ENCODE results near the gene TRABD2B. TPM values are rescaled to one million over a fixed set of nuclear protein-coding genes. Genes with fewer than 3 reads are reported as not detected.

TRABD2B gene
- total RNA-seq, 5 donors from 2014 or later (not counting 1 experiment from before 2014, with no cell fraction given) = not detected

GRCh38 chr1:47953661-47954060 lies 43.5 kb downstream of the TRABD2B start:
- Mint-ChIP-seq H3K27me3 (peaks cover 21 to 25% of the 10 kb centered on the region in 2 donors), H3K27ac (no peak overlapping the region), H3K4me3 (no peak overlapping the region), H3K9me3 (peaks cover 0 to 1% (median 0%) of the 10 kb centered on the region in 3 donors), H3K4me1 (no peaks in the 10 kb centered on the region), H3K36me3 (no peaks in the 10 kb centered on the region)
- DNase-seq = no peak
- H3K9me3 ChIP-seq = no peaks in the 10 kb centered on the region
- no peaks in the 10 kb centered on the region for H3K4me1 ChIP-seq (ENCODE audit: control insufficient read depth in 1 of 2, extremely low read depth in 1 of 2, insufficient read depth in 2 of 2, low read length in 2 of 2)
- peaks cover 0 to 28% of the 10 kb centered on the region in 2 experiments for H3K27me3 ChIP-seq (replicated peaks in 1 of 2; ENCODE audit: control insufficient read depth in 2 of 2, extremely low read depth in 1 of 2, insufficient read depth in 2 of 2, low read length in 1 of 2)
- POLR2A ChIA-PET = interaction anchor here in 1 of 2 donors (0.5 kb wide), 1 partner anchor 582 kb away, joined by 5 read pairs; no protein-coding TSS in a partner anchor
- no peak overlapping the region for H3K4me3 ChIP-seq (ENCODE audit: control insufficient read depth in 1 of 2, extremely low read depth in 1 of 2, low read length in 1 of 2)
- no peak overlapping the region for H3K27ac ChIP-seq (ENCODE audit: low read length)
- WGBS (ENCODE audit: insufficient coverage) = 100% methylated on average over 1 of the region's 3 CpGs
- CTCF ChIA-PET = no interaction called here
- no peak for ATAC-seq (replicated peaks in 1 of 4)
- no peaks in the 10 kb centered on the region for H3K36me3 ChIP-seq (ENCODE audit: control insufficient read depth in 2 of 2, extremely low read depth in 1 of 2, insufficient read depth in 1 of 2, low read length in 1 of 2)

DNA sequence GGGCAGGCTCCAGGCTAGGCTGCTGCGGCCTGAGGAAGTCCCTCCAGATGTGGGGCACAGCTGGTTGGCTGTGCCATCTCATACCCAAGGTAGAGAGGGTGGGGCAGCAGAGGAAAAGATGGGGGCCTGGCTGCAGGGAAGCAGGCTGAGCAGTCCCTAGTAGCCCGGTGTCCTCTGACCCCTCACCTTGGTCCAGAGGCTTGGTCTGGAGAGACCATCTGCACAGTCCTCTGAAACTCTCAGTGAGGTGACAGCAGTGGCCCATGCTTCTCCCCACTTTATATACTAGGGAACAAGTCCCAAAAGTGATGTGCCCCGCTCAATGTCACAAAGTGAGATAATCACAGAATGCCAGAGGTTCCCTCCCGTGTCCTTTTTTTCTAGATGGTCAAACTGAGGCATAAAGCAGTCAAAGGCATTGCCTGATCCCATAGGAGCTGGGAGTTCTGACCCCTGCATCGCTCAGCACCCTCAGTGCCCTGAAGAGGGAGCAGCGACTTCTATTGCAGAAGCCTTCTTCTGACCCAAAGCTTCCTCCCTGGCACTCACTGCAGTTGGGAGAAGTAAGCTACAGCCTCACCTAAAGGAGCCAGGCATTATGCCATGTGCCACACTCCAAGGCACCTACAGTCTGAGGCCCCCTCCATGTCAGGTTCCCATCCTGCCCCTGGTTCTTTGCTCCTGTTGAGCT lies 45.5 kb downstream of the TRABD2B start:
- H3K27ac Mint-ChIP-seq = no peak overlapping the region
- Histone ChIP-seq H3K9me3 (no peaks in the 10 kb centered on the region), H3K36me3 (ENCODE audit: control insufficient read depth in 2 of 2, extremely low read depth in 1 of 2, insufficient read depth in 1 of 2, low read length in 1 of 2) (no peaks in the 10 kb centered on the region), H3K27ac (ENCODE audit: low read length) (no peak overlapping the region), H3K27me3 (replicated peaks in 1 of 2; ENCODE audit: control insufficient read depth in 2 of 2, extremely low read depth in 1 of 2, insufficient read depth in 2 of 2, low read length in 1 of 2) (peaks cover 0 to 28% of the 10 kb centered on the region in 2 experiments), H3K4me1 (ENCODE audit: control insufficient read depth in 1 of 2, extremely low read depth in 1 of 2, insufficient read depth in 2 of 2, low read length in 2 of 2) (no peaks in the 10 kb centered on the region), H3K4me3 (ENCODE audit: control insufficient read depth in 1 of 2, extremely low read depth in 1 of 2, low read length in 1 of 2) (no peak overlapping the region)
- 73% methylated on average over 4 of the region's 6 CpGs for WGBS (ENCODE audit: insufficient coverage)
- ATAC-seq (replicated peaks in 1 of 4) (no peak), DNase-seq (no peak)
- ChIA-PET POLR2A (no interaction called here), CTCF (no interaction called here)
- H3K4me3 Mint-ChIP-seq = no peak overlapping the region
- H3K27me3 Mint-ChIP-seq = peaks cover 19 to 24% of the 10 kb centered on the region in 2 donors
- H3K9me3 Mint-ChIP-seq = no peaks in the 10 kb centered on the region
- no peaks in the 10 kb centered on the region for H3K36me3 Mint-ChIP-seq
- H3K4me1 Mint-ChIP-seq = no peaks in the 10 kb centered on the region

GRCh38 chr1:47951026-47951425 lies 46.2 kb downstream of the TRABD2B start:
- Histone ChIP-seq H3K4me3 (ENCODE audit: control insufficient read depth in 1 of 2, extremely low read depth in 1 of 2, low read length in 1 of 2) (no peak overlapping the region), H3K27ac (ENCODE audit: low read length) (no peak overlapping the region), H3K36me3 (ENCODE audit: control insufficient read depth in 2 of 2, extremely low read depth in 1 of 2, insufficient read depth in 1 of 2, low read length in 1 of 2) (no peaks in the 10 kb centered on the region), H3K4me1 (ENCODE audit: control insufficient read depth in 1 of 2, extremely low read depth in 1 of 2, insufficient read depth in 2 of 2, low read length in 2 of 2) (no peaks in the 10 kb centered on the region), H3K9me3 (no peaks in the 10 kb centered on the region), H3K27me3 (replicated peaks in 1 of 2; ENCODE audit: control insufficient read depth in 2 of 2, extremely low read depth in 1 of 2, insufficient read depth in 2 of 2, low read length in 1 of 2) (peaks cover 0 to 28% of the 10 kb centered on the region in 2 experiments)
- WGBS (ENCODE audit: insufficient coverage) = 88% methylated on average over 6 of the region's 8 CpGs
- no peak overlapping the region for H3K27ac Mint-ChIP-seq
- no peak for DNase-seq
- H3K4me1 Mint-ChIP-seq = no peaks in the 10 kb centered on the region
- no peaks in the 10 kb centered on the region for H3K36me3 Mint-ChIP-seq
- ChIA-PET POLR2A (no interaction called here), CTCF (no interaction called here)
- H3K27me3 Mint-ChIP-seq = peaks cover 19 to 24% of the 10 kb centered on the region in 2 donors
- no peak for ATAC-seq (replicated peaks in 1 of 4)
- no peak overlapping the region for H3K4me3 Mint-ChIP-seq
- no peaks in the 10 kb centered on the region for H3K9me3 Mint-ChIP-seq

DNA sequence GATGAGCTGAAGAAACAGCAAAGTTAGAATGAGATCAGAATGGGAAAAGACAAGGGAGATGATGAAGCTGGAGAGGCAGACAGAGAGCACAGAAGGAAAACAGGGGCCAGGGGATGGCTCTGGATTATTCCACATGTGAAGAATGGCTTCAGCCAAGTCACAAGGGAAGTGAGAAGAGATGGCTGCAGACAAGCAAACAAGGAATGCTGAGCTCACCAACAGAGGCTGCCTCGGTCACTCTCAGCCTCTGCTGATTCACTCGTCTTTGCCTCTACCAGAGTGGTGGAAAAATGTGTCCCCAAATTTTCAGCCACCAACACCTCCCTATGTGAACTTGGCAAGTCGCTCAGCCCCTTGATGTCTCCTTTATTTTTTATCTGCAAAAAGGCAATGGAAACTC lies 46.7 kb downstream of the TRABD2B start:
- Histone ChIP-seq H3K27me3 (replicated peaks in 1 of 2; ENCODE audit: control insufficient read depth in 2 of 2, extremely low read depth in 1 of 2, insufficient read depth in 2 of 2, low read length in 1 of 2) (peaks cover 0 to 23% of the 10 kb centered on the region in 2 experiments), H3K9me3 (no peaks in the 10 kb centered on the region), H3K4me1 (ENCODE audit: control insufficient read depth in 1 of 2, extremely low read depth in 1 of 2, insufficient read depth in 2 of 2, low read length in 2 of 2) (no peaks in the 10 kb centered on the region), H3K27ac (ENCODE audit: low read length) (no peak overlapping the region), H3K4me3 (ENCODE audit: control insufficient read depth in 1 of 2, extremely low read depth in 1 of 2, low read length in 1 of 2) (no peak overlapping the region), H3K36me3 (ENCODE audit: control insufficient read depth in 2 of 2, extremely low read depth in 1 of 2, insufficient read depth in 1 of 2, low read length in 1 of 2) (no peaks in the 10 kb centered on the region)
- ChIA-PET CTCF (no interaction called here), POLR2A (no interaction called here)
- ATAC-seq (replicated peaks in 1 of 4) = no peak
- DNase-seq = no peak
- no peaks in the 10 kb centered on the region for H3K9me3 Mint-ChIP-seq
- no peak overlapping the region for H3K4me3 Mint-ChIP-seq
- no peaks in the 10 kb centered on the region for H3K4me1 Mint-ChIP-seq
- H3K27me3 Mint-ChIP-seq = peaks cover 17 to 24% of the 10 kb centered on the region in 2 donors
- WGBS (ENCODE audit: insufficient coverage) = 68% methylated on average over 2 of the region's 3 CpGs
- H3K27ac Mint-ChIP-seq = no peak overlapping the region
- H3K36me3 Mint-ChIP-seq = no peaks in the 10 kb centered on the region

- Histone ChIP-seq H3K36me3 (ENCODE audit: control insufficient read depth in 2 of 2, extremely low read depth in 1 of 2, insufficient read depth in 1 of 2, low read length in 1 of 2) (no peaks in the 10 kb centered on the region), H3K4me1 (ENCODE audit: control insufficient read depth in 1 of 2, extremely low read depth in 1 of 2, insufficient read depth in 2 of 2, low read length in 2 of 2) (no peaks in the 10 kb centered on the region), H3K4me3 (ENCODE audit: control insufficient read depth in 1 of 2, extremely low read depth in 1 of 2, low read length in 1 of 2) (no peak overlapping the region), H3K27ac (ENCODE audit: low read length) (no peak overlapping the region), H3K27me3 (replicated peaks in 1 of 2; ENCODE audit: control insufficient read depth in 2 of 2, extremely low read depth in 1 of 2, insufficient read depth in 2 of 2, low read length in 1 of 2) (peaks cover 0 to 18% of the 10 kb centered on the region in 2 experiments), H3K9me3 (no peaks in the 10 kb centered on the region)
- no peaks in the 10 kb centered on the region for H3K4me1 Mint-ChIP-seq
- no peaks in the 10 kb centered on the region for H3K9me3 Mint-ChIP-seq
- 74% methylated on average over 3 of the region's 5 CpGs for WGBS (ENCODE audit: insufficient coverage)
- ATAC-seq (replicated peaks in 1 of 4) = no peak
- H3K4me3 Mint-ChIP-seq = no peak overlapping the region
- ChIA-PET CTCF (no interaction called here), POLR2A (no interaction called here)
- no peaks in the 10 kb centered on the region for H3K36me3 Mint-ChIP-seq
- H3K27me3 Mint-ChIP-seq = peaks cover 10 to 23% of the 10 kb centered on the region in 2 donors
- no peak overlapping the region for H3K27ac Mint-ChIP-seq
- no peak for DNase-seq
These were observed 49.1 kb downstream of the TRABD2B start for GRCh38 chr1:47948126-47948525.

DNA sequence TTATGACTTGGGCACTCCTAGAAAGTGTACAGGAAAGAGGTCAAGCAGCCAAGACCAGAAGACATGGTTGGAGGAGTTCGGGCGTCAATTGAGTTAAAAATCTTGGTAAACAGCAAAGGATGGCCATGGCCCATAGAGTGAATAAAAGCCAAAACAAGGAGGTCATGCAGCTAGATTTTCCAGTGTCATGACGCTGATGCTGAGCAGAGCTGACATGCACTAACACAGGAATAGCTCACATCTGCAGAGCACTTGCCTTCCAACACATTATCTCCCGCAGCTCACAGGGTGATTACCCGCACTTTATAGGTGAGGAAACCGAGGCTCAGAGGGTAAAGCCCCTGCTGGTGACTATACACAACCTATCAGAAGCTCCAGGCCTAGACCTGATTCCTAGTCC lies 49.7 kb downstream of the TRABD2B start:
- Histone ChIP-seq H3K4me3 (ENCODE audit: control insufficient read depth in 1 of 2, extremely low read depth in 1 of 2, low read length in 1 of 2) (no peak overlapping the region), H3K27ac (ENCODE audit: low read length) (no peak overlapping the region), H3K9me3 (no peaks in the 10 kb centered on the region), H3K36me3 (ENCODE audit: control insufficient read depth in 2 of 2, extremely low read depth in 1 of 2, insufficient read depth in 1 of 2, low read length in 1 of 2) (no peaks in the 10 kb centered on the region), H3K27me3 (replicated peaks in 1 of 2; ENCODE audit: control insufficient read depth in 2 of 2, extremely low read depth in 1 of 2, insufficient read depth in 2 of 2, low read length in 1 of 2) (peaks cover 0 to 14% of the 10 kb centered on the region in 2 experiments), H3K4me1 (ENCODE audit: control insufficient read depth in 1 of 2, extremely low read depth in 1 of 2, insufficient read depth in 2 of 2, low read length in 2 of 2) (no peaks in the 10 kb centered on the region)
- ATAC-seq (replicated peaks in 1 of 4) = no peak
- no peak for DNase-seq
- Mint-ChIP-seq H3K9me3 (no peaks in the 10 kb centered on the region), H3K4me1 (no peaks in the 10 kb centered on the region), H3K27ac (no peak overlapping the region), H3K36me3 (no peaks in the 10 kb centered on the region), H3K27me3 (peaks cover 9 to 23% of the 10 kb centered on the region in 2 donors), H3K4me3 (no peak overlapping the region)
- 74% methylated on average over 4 of the region's 6 CpGs for WGBS (ENCODE audit: insufficient coverage)
- CTCF ChIA-PET = no interaction called here
- POLR2A ChIA-PET = no interaction called here
